ENCODE measurements around the gene SEPHS2.

The SEPHS2 gene

GRCh38 chr16:30429418-30429677, 16.3 kb downstream of the SEPHS2 start:
- DNase-seq: no peak

GRCh38 chr16:30428055-30428454, 17.6 kb downstream of the SEPHS2 start:
- DNase-seq: no peak

- no peak for DNase-seq
These were observed 24.7 kb downstream of the SEPHS2 start for GRCh38 chr16:30421010-30421409.

GRCh38 chr16:30418350-30419181, 27.1 kb downstream of the SEPHS2 start:
- no peak for DNase-seq

- peak; percentile 88 for DNase-seq
These were observed 27.9 kb downstream of the SEPHS2 start for GRCh38 chr16:30417529-30418349.

- DNase-seq: no peak
These were observed 28.8 kb downstream of the SEPHS2 start for GRCh38 chr16:30416624-30417528.

- no peak for DNase-seq
These were observed 29.5 kb downstream of the SEPHS2 start for GRCh38 chr16:30416047-30416603.

- no peak for DNase-seq
These were observed 31.5 kb downstream of the SEPHS2 start for GRCh38 chr16:30414159-30414558.

GRCh38 chr16:30413112-30413806, 32.4 kb downstream of the SEPHS2 start:
- DNase-seq: no peak

GRCh38 chr16:30409125-30410060, 36.3 kb downstream of the SEPHS2 start:
- DNase-seq: peak; percentile 58

GRCh38 chr16:30407804-30408534, 37.7 kb downstream of the SEPHS2 start:
- DNase-seq: no peak

- peak; percentile 52 for DNase-seq
These were observed 38.4 kb downstream of the SEPHS2 start, which contains the start of gene ZNF771 for GRCh38 chr16:30407102-30407803. TSS of gene ZNF771 (plus strand) at chr16:30407606. CDS start at chr16:30408054, 448 bp downstream.

- DNase-seq: no peak
These were observed 38.9 kb downstream of the SEPHS2 start for GRCh38 chr16:30406795-30407101.

- DNase-seq: no peak
These were observed 43.8 kb downstream of the SEPHS2 start for GRCh38 chr16:30401768-30402425.

- no peak for DNase-seq
These were observed 46.1 kb downstream of the SEPHS2 start for GRCh38 chr16:30399435-30400186.

GRCh38 chr16:30398661-30399434, 46.8 kb downstream of the SEPHS2 start:
- DNase-seq: no peak

Data from 8988T (cell line).